Hindlimb muscle (tissue), 1 donor: Measurements from ENCODE around the gene TADA2A. TPM values are rescaled to one million over a fixed set of nuclear protein-coding genes. Genes with fewer than 3 reads are reported as not detected.
"Not testable (repeated sequence)": the region's sequence is repeated elsewhere in the genome, so short reads cannot be mapped to it uniquely, and the experiment has no call there.

ENCODE experiments used
- DNase-seq: peaks from one replicate; pipeline ENCODE4 v3.0.0-alpha.2; 2013
- polyA plus RNA-seq: library from polyadenylated mRNA; unstranded; fragments of 120-200 nt; gene quantifications from one replicate; pipeline ENCODE4 v1.2.1, GENCODE V29; 2013; ENCODE audit not compliant: insufficient read length

Gene TADA2A
- polyA plus RNA-seq, 1 donor = 22.7 TPM

- DNase-seq = not testable (repeated sequence)
Measured at GRCh38 chr17:37405522-37405921, 1.2 kb upstream of the TADA2A start.

DNA sequence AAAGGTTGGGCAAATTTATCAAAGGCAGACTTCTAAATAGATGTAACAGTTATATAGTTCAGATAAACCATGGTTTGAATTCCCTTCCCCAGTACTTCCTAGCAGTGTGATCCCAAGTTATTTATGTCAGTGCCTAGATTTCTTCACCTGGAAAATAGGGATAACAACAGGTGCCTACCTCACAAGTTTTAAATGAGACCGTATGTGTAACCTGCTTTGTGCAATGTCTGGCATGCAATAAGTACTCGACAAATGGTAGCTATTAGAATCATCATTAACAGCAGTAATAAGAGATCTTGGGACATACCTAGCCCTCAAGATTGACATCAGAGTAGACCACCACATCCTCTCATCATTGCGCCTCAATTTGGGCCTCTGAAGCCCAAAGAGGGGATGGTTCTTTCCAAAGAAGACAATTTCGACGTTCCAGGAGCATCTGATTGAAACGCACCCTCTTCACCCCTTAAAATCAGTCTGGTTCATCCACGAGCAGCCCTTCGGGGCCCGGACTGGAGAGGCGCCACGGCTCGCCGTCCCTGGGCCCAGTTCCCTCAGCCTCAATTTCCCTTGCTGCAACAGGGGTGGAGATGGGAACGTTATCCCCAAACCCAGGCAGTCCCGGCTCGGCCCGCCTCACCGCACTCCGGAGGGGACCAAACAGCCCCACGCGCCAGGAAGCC, 591 bp upstream of the TADA2A start:
- no peak for DNase-seq

GRCh38 chr17:37408145-37408479, 1.4 kb downstream of the TADA2A start:
- not testable (repeated sequence) for DNase-seq

GRCh38 chr17:37410357-37410756, 3.7 kb downstream of the TADA2A start:
- no peak for DNase-seq

DNA sequence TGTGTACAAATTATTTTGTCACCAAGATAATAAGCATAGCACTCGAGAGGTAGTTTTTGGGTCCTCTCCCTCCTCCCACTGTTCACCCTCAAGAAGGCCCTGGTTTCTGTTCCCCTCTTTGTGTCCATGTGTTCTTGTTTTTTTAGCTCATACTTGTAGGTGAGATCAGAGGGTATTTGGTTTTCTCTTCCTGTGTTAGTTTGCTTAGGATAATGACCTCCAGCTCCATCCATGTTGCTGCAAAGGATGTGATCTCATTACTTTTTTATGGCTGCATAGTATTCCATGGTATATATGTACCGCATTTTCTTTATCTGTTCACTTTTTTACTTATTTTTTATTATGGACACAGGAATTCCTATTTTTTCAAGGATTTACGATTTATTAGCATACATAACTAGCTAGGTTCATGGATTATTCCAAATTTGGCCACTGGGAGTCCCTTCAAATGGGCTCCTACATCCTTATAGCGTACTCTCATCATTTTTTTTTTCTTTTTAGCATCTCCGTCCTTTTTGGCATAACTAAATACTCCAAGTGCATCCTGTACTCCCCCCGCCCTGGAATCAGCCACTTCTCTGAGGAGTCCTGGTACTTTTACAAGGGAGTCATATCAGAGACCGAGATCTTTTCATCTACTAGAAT, 7.3 kb downstream of the TADA2A start:
- DNase-seq = no peak

- no peak for DNase-seq
Measured at GRCh38 chr17:37417852-37418251, 11.2 kb downstream of the TADA2A start.

- no peak for DNase-seq
Measured at GRCh38 chr17:37422971-37423625, 16.4 kb downstream of the TADA2A start.

GRCh38 chr17:37425268-37425667, 18.6 kb downstream of the TADA2A start:
- DNase-seq = no peak

- DNase-seq = no peak
Measured at GRCh38 chr17:37429039-37429438, 22.4 kb downstream of the TADA2A start.

DNA sequence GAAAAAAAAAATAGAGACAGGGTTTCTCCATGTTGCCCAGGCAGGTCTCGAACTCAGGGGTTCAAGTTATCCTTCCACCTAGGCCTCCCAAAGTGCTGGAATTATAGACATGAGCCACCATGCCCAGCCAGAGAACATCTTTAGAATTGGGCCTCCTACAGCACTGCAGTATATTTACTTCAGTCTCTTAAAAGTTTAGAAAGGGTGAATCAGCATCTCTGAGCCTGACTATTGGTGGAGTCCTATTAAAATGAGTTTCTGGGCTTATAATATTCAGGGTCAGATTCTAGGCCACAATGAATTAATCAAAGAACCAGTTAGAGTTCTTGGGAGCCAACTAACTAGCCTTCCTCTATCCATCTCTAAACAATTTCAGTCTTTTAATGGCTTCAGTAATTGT, 22.8 kb downstream of the TADA2A start:
- no peak for DNase-seq

DNA sequence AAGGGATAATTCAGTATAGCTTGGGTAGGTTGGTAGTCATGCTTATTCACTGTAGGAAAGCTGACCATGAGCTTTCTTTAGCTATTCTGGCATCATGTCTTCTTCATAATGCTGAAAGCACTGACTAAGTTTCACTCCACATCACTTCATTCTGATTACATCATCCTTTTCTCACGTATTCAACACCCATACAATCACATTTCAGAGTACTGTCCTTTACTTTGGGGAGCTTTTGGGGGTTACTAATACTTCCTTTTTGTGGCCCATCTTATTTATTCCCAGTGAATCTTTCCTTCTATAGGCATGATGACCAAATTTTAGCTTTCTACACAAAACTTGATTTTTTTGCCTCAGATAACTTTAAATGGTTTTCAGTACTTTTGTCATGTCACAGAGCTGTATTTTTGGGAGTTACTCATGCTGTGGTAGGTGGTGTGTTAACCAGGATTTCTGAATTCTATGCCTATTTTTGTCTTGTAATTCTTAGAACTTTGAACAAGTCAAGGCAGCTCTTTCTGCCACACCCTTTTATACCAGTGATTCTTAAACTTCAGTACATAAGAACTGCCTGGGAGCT, 23.5 kb downstream of the TADA2A start:
- no peak for DNase-seq

DNA sequence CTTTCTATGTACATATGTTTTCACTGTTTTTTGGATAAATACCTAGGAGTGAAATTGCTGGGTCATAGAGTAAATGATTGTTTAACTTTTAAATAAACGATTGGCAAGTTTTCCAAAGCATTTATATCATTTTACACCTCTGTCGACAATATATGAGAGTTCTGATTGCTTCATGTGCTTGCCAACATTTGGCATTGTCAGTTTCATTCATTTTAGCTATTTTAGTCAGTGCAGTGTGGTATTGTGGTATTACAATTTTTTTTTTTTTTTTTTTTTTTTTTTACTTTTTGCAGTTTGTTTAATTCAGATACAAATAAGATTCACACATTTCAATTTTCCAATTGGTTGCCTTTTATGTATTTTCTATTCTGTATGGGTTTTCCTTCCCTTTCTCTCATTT, 26.0 kb downstream of the TADA2A start:
- no peak for DNase-seq

DNA sequence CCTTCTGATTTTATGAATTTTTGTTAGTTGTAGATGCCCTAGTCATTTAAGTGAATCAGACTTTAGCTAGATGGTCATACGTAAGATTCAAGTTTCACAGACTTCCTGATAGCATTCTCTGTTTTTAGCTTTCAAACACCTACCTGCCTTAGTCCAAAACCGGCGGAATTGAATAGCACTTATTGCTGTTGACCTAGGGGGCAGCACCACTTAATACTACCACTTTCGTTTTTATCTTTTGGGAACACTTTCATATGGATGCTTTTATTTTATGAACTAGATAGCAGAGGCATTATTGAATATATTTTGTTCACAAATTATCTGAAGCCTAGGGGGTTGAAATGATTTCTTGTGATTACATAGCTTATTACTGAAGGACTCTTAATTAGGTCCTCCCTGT, 31.5 kb downstream of the TADA2A start:
- DNase-seq = no peak

- no peak for DNase-seq
Measured at GRCh38 chr17:37440424-37440823, 33.7 kb downstream of the TADA2A start.

GRCh38 chr17:37441369-37442014, 34.8 kb downstream of the TADA2A start:
- DNase-seq = not testable (repeated sequence)

- DNase-seq = no peak
Measured at GRCh38 chr17:37446027-37446426, 39.3 kb downstream of the TADA2A start.

DNA sequence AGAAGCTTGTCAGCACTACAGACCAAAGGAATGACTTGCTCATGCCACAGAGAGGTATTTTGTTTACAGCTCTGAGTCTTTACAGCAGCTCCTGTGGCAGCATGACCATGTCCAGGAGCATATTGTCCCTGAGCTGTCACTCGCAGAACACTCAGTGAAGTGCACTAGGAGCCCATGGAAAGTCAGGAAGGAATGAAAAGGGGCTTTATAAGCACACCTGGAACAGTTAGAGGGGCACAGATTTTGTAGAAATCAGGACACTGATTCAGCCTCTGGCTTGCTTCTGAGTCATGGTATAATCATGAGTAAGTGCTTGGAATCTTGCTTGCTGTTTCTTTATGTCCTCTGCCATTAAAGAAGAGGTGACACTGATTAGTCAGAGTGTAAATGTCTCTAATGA, 41.0 kb downstream of the TADA2A start:
- DNase-seq = no peak

GRCh38 chr17:37450112-37450511, 43.4 kb downstream of the TADA2A start:
- no peak for DNase-seq

GRCh38 chr17:37457801-37458200, 51.1 kb downstream of the TADA2A start:
- not testable (repeated sequence) for DNase-seq

DNA sequence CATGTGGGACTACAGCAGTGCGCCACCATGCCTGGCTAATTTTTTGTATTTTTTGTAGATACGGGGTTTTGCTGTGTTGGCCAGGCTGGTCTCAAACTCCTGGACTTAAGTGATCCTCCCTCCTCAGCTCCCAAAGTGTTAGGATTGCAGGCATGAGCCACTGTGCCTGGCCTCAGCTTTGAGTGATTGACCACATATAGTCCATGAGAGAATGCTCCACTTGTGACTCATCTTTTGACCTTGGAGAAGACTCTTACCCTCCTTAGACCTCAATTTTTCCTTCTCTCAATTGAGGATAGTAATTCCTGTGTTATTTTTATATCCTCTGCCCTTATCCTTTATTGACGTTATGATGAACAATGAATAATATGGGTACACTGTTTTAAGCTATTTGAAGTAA, 52.1 kb downstream of the TADA2A start:
- no peak for DNase-seq

GRCh38 chr17:37461668-37462067, 55.0 kb downstream of the TADA2A start:
- no peak for DNase-seq

GRCh38 chr17:37462492-37462891, 55.8 kb downstream of the TADA2A start:
- DNase-seq = no peak

DNA sequence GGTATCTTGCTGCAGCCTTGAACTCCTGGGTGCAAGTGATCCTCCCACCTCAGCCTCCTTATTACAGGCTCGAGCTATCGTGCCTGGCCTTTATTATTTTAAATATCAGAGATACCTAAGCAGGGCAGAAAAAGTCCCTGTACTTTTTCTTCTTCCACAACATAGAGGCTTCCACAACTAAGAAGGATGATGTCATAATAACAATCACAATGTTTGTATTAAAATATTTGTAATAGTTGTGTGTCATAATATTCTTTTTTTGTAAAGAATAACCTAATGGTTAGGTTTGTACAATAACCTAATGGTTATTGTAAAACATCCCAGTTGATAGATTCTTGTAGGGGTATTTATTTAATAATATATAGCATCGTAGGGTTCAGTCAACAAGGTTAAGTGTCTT, 56.4 kb downstream of the TADA2A start:
- DNase-seq = no peak
